Breast epithelium (tissue), 3 donors: Measurements from ENCODE around the gene MX2.

Source experiments
- CTCF ChIP-seq, 3 donors: fragments of 450-650 bp; IDR thresholded peaks; one replicate each; pipeline ENCODE4 v1.5.1; 2016 to 2017; ENCODE audit warnings: antibody characterized with exemption in 3 of 3, mild to moderate bottlenecking in 3 of 3, moderate library complexity in 3 of 3
- POLR2A ChIP-seq: fragments of 450-650 bp; IDR thresholded peaks from one replicate; pipeline ENCODE4 v1.6.1; 2016; ENCODE audit warnings: antibody characterized with exemption, mild to moderate bottlenecking, moderate library complexity
- POLR2AphosphoS5 ChIP-seq, 3 donors: sonication (generic); formaldehyde crosslinking; IDR thresholded peaks; one replicate each; pipeline ENCODE4 v1.6.1; 2017; ENCODE audit warnings: antibody characterized with exemption in 3 of 3

GRCh38 chr21:41369105-41369919 lies 7.5 kb downstream of the MX2 start:
- no peak for TF ChIP-seq POLR2A
- TF ChIP-seq CTCF (IDR thresholded peaks at IDR 0.05): no peak
- TF ChIP-seq POLR2AphosphoS5 (IDR thresholded peaks at IDR 0.05): no peak
